WTC11 (cell line): ENCODE data around the gene GSC2. TPM values are rescaled to one million over a fixed set of nuclear protein-coding genes. Genes with fewer than 3 reads are reported as not detected.

ENCODE experiments used
- ATAC-seq: fragments of 200-7000 bp; cut with Tn5 transposase; 2 replicates; pipeline ENCODE4 v1.10.0; 2021; ENCODE audit warnings: mild to moderate bottlenecking, moderate library complexity
- CTCF ChIA-PET: fragments of 300-600 bp; sonication (Branson Sonifier 250); formaldehyde crosslinking; loops from one replicate; lab custom pipeline; 2021; ENCODE audit warnings: antibody characterized with exemption; lab: Charles Lee
- POLR2A ChIA-PET: fragments of 350-600 bp; sonication (Branson Sonifier 250); formaldehyde crosslinking; loops from one replicate; lab custom pipeline; 2021; ENCODE audit warnings: antibody characterized with exemption; lab: Charles Lee
- DNase-seq: peaks from one replicate; pipeline ENCODE4 v3.0.0; 2021; ENCODE audit warnings: low spot score
- H3K27ac Mint-ChIP-seq: 2 replicates; pipeline ENCODE4 v1.8.0; 2021; ENCODE audit warnings: mixed read lengths
- H3K27me3 Mint-ChIP-seq: 2 replicates; pipeline ENCODE4 v1.8.0; 2021; ENCODE audit warnings: low read depth, mild to moderate bottlenecking, moderate library complexity, mixed read lengths
- H3K36me3 Mint-ChIP-seq: 2 replicates; pipeline ENCODE4 v1.8.0; 2021; ENCODE audit warnings: mixed read lengths
- H3K4me1 Mint-ChIP-seq: 2 replicates; pipeline ENCODE4 v1.8.0; 2022; ENCODE audit warnings: mixed read lengths
- H3K4me3 Mint-ChIP-seq: 2 replicates; pipeline ENCODE4 v1.8.0; 2021; ENCODE audit warnings: mild to moderate bottlenecking, moderate library complexity, mixed read lengths
- H3K9me3 Mint-ChIP-seq: 2 replicates; pipeline ENCODE4 v1.8.0; 2021; ENCODE audit warnings: mixed read lengths
- EMX1 ChIP-seq: fragments of 250-450 bp; sonication (Bioruptor Pico); IDR thresholded peaks from 2 replicates; pipeline ENCODE4 v1.8.0; 2021; ENCODE audit warnings: mild to moderate bottlenecking
- FOXJ3 ChIP-seq: sonication (generic); formaldehyde crosslinking; IDR thresholded peaks from 2 replicates; pipeline ENCODE4 v1.9.0; 2021; ENCODE audit warnings: missing genetic modification reagents, mild to moderate bottlenecking, borderline replicate concordance
- FOXK1 ChIP-seq: sonication (generic); formaldehyde crosslinking; IDR thresholded peaks from 2 replicates; pipeline ENCODE4 v1.8.0; 2022; ENCODE audit warnings: mild to moderate bottlenecking, moderate library complexity, missing genetic modification reagents
- NFATC4 ChIP-seq: fragments of 250-450 bp; sonication (Bioruptor Pico); IDR thresholded peaks from 2 replicates; pipeline ENCODE4 v1.9.0; 2021; ENCODE audit warnings: mild to moderate bottlenecking
- NFYB ChIP-seq: sonication (generic); formaldehyde crosslinking; conservative IDR thresholded peaks from 2 replicates; pipeline ENCODE4 v1.8.0; 2022; ENCODE audit warnings: low read depth, missing genetic modification reagents
- SP1 ChIP-seq: sonication (generic); formaldehyde crosslinking; conservative IDR thresholded peaks from 2 replicates; pipeline ENCODE4 v1.8.1; 2022; ENCODE audit warnings: missing genetic modification reagents
- ZBTB21 ChIP-seq: sonication (generic); formaldehyde crosslinking; IDR thresholded peaks from 2 replicates; pipeline ENCODE4 v1.8.1; 2023; ENCODE audit warnings: mild to moderate bottlenecking, missing genetic modification reagents, borderline replicate concordance
- ZNF121 ChIP-seq: sonication (generic); formaldehyde crosslinking; IDR thresholded peaks from 2 replicates; pipeline ENCODE4 v1.8.0; 2023; ENCODE audit warnings: missing genetic modification reagents
- ZNF219 ChIP-seq: sonication (generic); formaldehyde crosslinking; IDR thresholded peaks from 2 replicates; pipeline ENCODE4 v1.8.0; 2023; ENCODE audit warnings: missing genetic modification reagents, mild to moderate bottlenecking, borderline replicate concordance
- ZNF396 ChIP-seq: fragments of 250-450 bp; sonication (Bioruptor Pico); IDR thresholded peaks from 2 replicates; pipeline ENCODE4 v1.8.0; 2021; ENCODE audit warnings: mild to moderate bottlenecking, moderate library complexity, borderline replicate concordance
- total RNA-seq: library from RNA; stranded (reverse); gene quantifications from 3 replicates; pipeline ENCODE4 v1.2.3, GENCODE V29; 2021
- TF ChIP-seq, protein P1 (sequence below): sonication (generic); formaldehyde crosslinking; IDR thresholded peaks from 2 replicates; pipeline ENCODE4 v1.8.1; 2023; ENCODE audit warnings: mild to moderate bottlenecking, missing genetic modification reagents
- TF ChIP-seq, protein P2 (sequence below): sonication (generic); formaldehyde crosslinking; IDR thresholded peaks from 2 replicates; pipeline ENCODE4 v1.8.1; 2022; ENCODE audit warnings: low read depth, missing genetic modification reagents, borderline replicate concordance
- TF ChIP-seq, protein P3 (sequence below): fragments of 200-600 bp; IDR thresholded peaks from 2 replicates; pipeline ENCODE4 v1.8.0; 2022; ENCODE audit warnings: antibody characterized with exemption
- TF ChIP-seq, protein P4 (sequence below): fragments of 250-450 bp; sonication (Bioruptor Pico); IDR thresholded peaks from 2 replicates; pipeline ENCODE4 v1.9.0; 2021; ENCODE audit warnings: mild to moderate bottlenecking
- TF ChIP-seq, protein P5 (sequence below): sonication (generic); formaldehyde crosslinking; IDR thresholded peaks from 2 replicates; pipeline ENCODE4 v1.8.0; 2022; ENCODE audit warnings: mild to moderate bottlenecking, missing genetic modification reagents
- TF ChIP-seq, protein P6 (sequence below): fragments of 250-450 bp; sonication (Bioruptor Pico); IDR thresholded peaks from 2 replicates; pipeline ENCODE4 v1.9.0; 2021; ENCODE audit warnings: mild to moderate bottlenecking, borderline replicate concordance
- TF ChIP-seq, protein P7 (sequence below): sonication (generic); formaldehyde crosslinking; IDR thresholded peaks from 2 replicates; pipeline ENCODE4 v1.8.1; 2023; ENCODE audit warnings: mild to moderate bottlenecking, missing genetic modification reagents, moderate library complexity
- TF ChIP-seq, protein P8 (sequence below): sonication (generic); formaldehyde crosslinking; IDR thresholded peaks from 2 replicates; pipeline ENCODE4 v1.8.1; 2022; ENCODE audit warnings: mild to moderate bottlenecking, moderate library complexity, missing genetic modification reagents

Gene GSC2
- total RNA-seq, 1 experiment from 2014 or later, result 0.68 TPM

DNA sequence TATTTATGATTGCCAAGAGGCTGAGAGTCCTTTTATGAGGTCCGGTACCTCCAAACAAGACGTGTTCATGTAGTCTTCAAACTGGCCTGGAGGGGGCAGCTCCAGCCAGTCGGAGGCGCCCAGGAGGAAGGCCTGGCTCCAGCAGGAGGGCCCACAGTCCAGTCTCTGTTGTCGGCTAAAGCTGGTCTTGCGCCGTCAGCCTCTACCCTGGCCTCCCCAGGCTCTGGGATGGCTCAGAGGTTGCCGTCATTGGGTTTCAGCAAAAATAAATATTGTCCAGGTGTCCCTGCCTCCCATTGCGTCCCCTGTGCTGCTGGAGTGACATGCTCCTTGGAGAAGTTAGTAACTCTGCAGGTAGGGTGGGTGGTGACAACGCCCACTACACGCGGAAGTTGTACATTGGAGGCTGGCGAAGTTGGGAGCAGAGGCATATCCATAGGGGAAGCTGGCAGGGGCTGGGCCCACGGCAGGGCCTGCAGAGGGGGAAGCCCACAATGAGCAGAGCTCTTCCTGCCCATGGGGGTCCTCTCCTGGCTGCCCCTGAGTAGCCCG, 29.5 kb upstream of the GSC2 start (continued):
- TF ChIP-seq, protein P1, sequence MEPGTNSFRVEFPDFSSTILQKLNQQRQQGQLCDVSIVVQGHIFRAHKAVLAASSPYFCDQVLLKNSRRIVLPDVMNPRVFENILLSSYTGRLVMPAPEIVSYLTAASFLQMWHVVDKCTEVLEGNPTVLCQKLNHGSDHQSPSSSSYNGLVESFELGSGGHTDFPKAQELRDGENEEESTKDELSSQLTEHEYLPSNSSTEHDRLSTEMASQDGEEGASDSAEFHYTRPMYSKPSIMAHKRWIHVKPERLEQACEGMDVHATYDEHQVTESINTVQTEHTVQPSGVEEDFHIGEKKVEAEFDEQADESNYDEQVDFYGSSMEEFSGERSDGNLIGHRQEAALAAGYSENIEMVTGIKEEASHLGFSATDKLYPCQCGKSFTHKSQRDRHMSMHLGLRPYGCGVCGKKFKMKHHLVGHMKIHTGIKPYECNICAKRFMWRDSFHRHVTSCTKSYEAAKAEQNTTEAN (CRISPR knock-in tag), result no peak
- TF ChIP-seq NFATC4 (no peak), FOXJ3 (CRISPR knock-in tag) (no peak), ZNF219 (CRISPR knock-in tag) (no peak), ZNF396 (CRISPR knock-in tag) (no peak), FOXK1 (0 out of 2 replicates have a peak, but pooled peaks have one; percentile 39), ZNF121 (no peak)
- TF ChIP-seq, protein P2, sequence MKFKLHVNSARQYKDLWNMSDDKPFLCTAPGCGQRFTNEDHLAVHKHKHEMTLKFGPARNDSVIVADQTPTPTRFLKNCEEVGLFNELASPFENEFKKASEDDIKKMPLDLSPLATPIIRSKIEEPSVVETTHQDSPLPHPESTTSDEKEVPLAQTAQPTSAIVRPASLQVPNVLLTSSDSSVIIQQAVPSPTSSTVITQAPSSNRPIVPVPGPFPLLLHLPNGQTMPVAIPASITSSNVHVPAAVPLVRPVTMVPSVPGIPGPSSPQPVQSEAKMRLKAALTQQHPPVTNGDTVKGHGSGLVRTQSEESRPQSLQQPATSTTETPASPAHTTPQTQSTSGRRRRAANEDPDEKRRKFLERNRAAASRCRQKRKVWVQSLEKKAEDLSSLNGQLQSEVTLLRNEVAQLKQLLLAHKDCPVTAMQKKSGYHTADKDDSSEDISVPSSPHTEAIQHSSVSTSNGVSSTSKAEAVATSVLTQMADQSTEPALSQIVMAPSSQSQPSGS (CRISPR knock-in tag), result no peak
- TF ChIP-seq, protein P3, sequence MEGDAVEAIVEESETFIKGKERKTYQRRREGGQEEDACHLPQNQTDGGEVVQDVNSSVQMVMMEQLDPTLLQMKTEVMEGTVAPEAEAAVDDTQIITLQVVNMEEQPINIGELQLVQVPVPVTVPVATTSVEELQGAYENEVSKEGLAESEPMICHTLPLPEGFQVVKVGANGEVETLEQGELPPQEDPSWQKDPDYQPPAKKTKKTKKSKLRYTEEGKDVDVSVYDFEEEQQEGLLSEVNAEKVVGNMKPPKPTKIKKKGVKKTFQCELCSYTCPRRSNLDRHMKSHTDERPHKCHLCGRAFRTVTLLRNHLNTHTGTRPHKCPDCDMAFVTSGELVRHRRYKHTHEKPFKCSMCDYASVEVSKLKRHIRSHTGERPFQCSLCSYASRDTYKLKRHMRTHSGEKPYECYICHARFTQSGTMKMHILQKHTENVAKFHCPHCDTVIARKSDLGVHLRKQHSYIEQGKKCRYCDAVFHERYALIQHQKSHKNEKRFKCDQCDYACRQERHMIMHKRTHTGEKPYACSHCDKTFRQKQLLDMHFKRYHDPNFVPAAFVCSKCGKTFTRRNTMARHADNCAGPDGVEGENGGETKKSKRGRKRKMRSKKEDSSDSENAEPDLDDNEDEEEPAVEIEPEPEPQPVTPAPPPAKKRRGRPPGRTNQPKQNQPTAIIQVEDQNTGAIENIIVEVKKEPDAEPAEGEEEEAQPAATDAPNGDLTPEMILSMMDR, result peak; percentile 59

DNA sequence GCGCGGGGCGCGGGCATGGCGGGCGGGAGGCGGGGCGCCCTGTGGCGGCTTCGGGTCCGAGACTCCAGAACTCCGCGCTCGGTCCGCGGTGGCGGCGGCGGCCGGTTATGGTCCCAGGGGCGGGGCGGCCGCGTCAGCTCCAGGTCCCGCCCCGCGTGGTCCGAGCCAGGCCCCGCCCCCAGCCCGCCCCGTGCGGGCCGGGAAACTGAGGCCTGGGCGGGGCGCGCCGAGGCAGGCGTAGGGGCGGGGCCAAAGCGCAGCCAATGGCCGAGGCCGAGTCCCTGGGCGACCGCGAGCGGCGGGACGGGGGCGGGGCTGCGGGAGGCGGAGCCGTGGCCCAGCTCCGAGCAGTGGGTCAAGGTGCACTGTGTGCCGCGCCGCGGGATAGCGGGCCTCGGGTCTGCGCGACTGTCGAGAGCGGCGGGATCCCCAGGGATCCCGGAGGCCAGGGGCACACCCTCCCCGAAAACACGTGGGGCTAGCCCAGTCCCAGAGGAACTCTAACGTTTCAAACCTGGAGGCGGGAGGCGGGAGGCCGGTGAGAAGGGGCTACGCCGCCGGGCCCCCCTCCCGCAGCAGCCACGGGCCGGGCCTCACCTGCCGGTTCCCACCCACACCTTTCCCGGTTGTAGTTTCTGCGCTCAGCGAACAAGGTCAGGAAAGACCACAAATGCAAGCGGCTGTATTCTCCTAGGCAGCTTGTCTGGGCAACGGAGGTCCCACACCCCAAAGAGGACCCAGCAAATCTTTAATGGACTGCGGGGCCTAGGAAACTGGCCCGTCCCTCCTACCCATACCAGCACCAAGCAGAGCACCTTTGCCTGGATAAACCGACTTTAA, 28.8 kb upstream of the GSC2 start, which contains the start of gene SLC25A1:
Gene SLC25A1, minus strand, starts transcription at position 80 of the 840 bp plus-strand sequence. Its CDS starts 63 bp downstream, at position 17.
- H3K4me1 Mint-ChIP-seq, result peaks cover 26% of the 10 kb centered on the region
- TF ChIP-seq, protein P4, sequence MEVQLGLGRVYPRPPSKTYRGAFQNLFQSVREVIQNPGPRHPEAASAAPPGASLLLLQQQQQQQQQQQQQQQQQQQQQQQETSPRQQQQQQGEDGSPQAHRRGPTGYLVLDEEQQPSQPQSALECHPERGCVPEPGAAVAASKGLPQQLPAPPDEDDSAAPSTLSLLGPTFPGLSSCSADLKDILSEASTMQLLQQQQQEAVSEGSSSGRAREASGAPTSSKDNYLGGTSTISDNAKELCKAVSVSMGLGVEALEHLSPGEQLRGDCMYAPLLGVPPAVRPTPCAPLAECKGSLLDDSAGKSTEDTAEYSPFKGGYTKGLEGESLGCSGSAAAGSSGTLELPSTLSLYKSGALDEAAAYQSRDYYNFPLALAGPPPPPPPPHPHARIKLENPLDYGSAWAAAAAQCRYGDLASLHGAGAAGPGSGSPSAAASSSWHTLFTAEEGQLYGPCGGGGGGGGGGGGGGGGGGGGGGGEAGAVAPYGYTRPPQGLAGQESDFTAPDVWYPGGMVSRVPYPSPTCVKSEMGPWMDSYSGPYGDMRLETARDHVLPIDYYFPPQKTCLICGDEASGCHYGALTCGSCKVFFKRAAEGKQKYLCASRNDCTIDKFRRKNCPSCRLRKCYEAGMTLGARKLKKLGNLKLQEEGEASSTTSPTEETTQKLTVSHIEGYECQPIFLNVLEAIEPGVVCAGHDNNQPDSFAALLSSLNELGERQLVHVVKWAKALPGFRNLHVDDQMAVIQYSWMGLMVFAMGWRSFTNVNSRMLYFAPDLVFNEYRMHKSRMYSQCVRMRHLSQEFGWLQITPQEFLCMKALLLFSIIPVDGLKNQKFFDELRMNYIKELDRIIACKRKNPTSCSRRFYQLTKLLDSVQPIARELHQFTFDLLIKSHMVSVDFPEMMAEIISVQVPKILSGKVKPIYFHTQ (CRISPR knock-in tag), result no peak
- TF ChIP-seq FOXK1 (no peak), NFYB (CRISPR knock-in tag) (no peak), ZNF396 (CRISPR knock-in tag) (no peak), SP1 (CRISPR knock-in tag) (peak; percentile 96), EMX1 (CRISPR knock-in tag) (no peak), ZBTB21 (CRISPR knock-in tag) (no peak)
- TF ChIP-seq, protein P5, sequence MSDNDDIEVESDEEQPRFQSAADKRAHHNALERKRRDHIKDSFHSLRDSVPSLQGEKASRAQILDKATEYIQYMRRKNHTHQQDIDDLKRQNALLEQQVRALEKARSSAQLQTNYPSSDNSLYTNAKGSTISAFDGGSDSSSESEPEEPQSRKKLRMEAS (CRISPR knock-in tag), result no peak; the same call in 1 of the 2 replicates
- TF ChIP-seq, protein P6, sequence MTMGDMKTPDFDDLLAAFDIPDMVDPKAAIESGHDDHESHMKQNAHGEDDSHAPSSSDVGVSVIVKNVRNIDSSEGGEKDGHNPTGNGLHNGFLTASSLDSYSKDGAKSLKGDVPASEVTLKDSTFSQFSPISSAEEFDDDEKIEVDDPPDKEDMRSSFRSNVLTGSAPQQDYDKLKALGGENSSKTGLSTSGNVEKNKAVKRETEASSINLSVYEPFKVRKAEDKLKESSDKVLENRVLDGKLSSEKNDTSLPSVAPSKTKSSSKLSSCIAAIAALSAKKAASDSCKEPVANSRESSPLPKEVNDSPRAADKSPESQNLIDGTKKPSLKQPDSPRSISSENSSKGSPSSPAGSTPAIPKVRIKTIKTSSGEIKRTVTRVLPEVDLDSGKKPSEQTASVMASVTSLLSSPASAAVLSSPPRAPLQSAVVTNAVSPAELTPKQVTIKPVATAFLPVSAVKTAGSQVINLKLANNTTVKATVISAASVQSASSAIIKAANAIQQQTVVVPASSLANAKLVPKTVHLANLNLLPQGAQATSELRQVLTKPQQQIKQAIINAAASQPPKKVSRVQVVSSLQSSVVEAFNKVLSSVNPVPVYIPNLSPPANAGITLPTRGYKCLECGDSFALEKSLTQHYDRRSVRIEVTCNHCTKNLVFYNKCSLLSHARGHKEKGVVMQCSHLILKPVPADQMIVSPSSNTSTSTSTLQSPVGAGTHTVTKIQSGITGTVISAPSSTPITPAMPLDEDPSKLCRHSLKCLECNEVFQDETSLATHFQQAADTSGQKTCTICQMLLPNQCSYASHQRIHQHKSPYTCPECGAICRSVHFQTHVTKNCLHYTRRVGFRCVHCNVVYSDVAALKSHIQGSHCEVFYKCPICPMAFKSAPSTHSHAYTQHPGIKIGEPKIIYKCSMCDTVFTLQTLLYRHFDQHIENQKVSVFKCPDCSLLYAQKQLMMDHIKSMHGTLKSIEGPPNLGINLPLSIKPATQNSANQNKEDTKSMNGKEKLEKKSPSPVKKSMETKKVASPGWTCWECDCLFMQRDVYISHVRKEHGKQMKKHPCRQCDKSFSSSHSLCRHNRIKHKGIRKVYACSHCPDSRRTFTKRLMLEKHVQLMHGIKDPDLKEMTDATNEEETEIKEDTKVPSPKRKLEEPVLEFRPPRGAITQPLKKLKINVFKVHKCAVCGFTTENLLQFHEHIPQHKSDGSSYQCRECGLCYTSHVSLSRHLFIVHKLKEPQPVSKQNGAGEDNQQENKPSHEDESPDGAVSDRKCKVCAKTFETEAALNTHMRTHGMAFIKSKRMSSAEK (CRISPR knock-in tag), result no peak
- TF ChIP-seq, protein P7, sequence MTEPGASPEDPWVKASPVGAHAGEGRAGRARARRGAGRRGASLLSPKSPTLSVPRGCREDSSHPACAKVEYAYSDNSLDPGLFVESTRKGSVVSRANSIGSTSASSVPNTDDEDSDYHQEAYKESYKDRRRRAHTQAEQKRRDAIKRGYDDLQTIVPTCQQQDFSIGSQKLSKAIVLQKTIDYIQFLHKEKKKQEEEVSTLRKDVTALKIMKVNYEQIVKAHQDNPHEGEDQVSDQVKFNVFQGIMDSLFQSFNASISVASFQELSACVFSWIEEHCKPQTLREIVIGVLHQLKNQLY (CRISPR knock-in tag), result no peak
- TF ChIP-seq, protein P8, sequence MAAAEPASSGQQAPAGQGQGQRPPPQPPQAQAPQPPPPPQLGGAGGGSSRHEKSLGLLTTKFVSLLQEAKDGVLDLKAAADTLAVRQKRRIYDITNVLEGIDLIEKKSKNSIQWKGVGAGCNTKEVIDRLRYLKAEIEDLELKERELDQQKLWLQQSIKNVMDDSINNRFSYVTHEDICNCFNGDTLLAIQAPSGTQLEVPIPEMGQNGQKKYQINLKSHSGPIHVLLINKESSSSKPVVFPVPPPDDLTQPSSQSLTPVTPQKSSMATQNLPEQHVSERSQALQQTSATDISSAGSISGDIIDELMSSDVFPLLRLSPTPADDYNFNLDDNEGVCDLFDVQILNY (CRISPR knock-in tag), result no peak

More for the DNA sequence above, 28.8 kb upstream of the GSC2 start, which contains the start of gene SLC25A1:
- no peaks in the 10 kb centered on the region; the same call in 1 of the 2 replicates for H3K27me3 Mint-ChIP-seq
- no peaks in the 10 kb centered on the region for H3K9me3 Mint-ChIP-seq
- H3K36me3 Mint-ChIP-seq, result no peaks in the 10 kb centered on the region; the same call in 1 of the 2 replicates
- peak within 1 kb of the TSS; percentile 81 for H3K4me3 Mint-ChIP-seq
- peak; percentile 89 for DNase-seq
- POLR2A ChIA-PET, result interaction anchor here (0.7 to 1.4 kb wide), 8 partner anchors 28 to 299 kb away, joined by 3 to 6 read pairs (median 4); partner anchors contain the start of genes C22orf39, CLTCL1, DGCR2 and ESS2
- peak within 1 kb of the TSS; percentile 91 for H3K27ac Mint-ChIP-seq
- CTCF ChIA-PET, result interaction anchor here (0.7 to 2.9 kb wide), 47 partner anchors 11 to 453 kb away, joined by 3 to 26 read pairs (median 4); partner anchors contain the start of genes C22orf39, CDC45, CLTCL1 and DGCR2
- ATAC-seq, result peak; percentile 66
